Activated naive CD4-positive, alpha-beta T cell (primary cell): Measurements from ENCODE around the gene TMEM87A.

ENCODE experiments used
- DNase-seq, 4 experiments: peaks; one replicate each; lab custom pipeline; 2025; lab: John Stamatoyannopoulos, UW

Gene TMEM87A

DNA sequence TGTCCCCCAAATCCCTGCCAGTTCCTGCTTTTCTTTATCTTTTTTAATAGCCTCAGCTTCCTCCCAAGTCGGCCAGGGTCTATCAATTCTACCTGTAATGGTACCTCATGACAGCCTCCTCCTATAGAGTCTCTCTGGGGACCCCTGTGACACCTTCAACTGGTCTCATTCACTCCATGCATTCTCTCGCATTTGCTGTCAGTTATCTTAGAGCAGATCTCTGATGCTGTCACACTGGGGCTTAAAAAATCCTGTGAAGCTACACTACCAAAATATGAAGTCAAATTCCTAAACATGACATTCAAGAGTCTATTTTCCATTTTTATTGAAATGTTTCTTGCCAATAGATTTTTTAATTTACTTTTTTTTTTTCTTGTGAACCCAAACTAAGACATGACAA is 70.6 kb downstream of the TMEM87A start:
- DNase-seq, result no peak

DNA sequence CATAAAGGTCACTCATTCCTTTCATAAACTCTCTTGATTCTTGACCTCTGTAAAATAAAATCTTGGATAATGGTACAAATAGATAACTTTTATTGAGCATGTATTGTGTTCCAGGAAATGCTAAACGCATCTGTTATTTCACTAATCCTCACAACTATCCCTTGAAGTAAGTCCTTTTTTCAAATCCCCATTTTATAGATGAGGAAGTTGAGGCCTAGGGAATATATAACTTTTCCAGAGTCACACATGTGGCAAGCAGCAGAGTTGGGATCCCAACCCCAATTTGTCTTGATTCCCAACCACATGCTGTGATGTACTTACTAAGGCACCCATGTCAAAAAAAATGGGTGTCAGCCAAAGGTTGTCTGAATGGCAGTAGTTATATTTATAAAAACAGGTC is 71.4 kb downstream of the TMEM87A start:
- DNase-seq, result no peak

GRCh38 chr15:42199126-42199525 is 74.1 kb downstream of the TMEM87A start:
- DNase-seq, result no peak

DNA sequence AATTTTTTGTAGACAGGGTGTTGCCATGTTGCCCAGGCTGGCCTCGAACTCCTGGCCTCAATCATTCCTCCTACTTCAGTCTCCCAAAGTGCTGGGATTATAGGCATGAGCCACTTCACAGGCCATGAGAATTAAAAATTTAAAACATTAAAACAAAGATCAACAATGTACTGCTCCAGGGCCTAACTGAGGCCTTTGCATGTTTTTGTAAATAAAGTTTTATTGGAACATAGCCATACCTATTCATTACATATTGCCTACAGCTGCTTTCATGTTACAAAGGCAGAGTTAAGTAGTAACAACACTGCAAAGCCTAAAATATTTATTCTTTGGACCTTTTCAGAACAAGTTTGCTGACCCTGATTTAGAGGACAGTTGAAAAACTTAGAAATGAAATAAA is 74.7 kb downstream of the TMEM87A start:
- DNase-seq, result no peak

DNA sequence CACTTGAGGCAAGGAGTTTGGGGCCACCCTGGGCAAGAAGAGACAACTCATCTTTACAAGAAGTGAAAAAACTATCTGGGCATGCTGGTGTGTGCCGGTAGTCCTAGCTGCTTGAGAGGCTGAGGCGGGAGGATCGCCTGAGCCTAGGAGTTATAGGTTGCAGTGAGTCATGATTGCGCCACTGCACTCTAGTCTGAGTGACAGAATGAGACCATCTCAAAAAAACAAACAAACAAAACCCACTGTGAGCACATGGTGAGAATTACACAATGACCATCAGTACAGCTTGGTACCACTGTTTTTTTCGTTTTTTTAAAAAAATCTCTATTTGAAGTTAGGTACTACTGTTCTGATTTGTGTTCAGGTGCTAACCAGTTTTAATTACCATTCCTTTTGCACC is 78.7 kb downstream of the TMEM87A start:
- no peak for DNase-seq

- no peak for DNase-seq
Observed at GRCh38 chr15:42193383-42193782, 79.8 kb downstream of the TMEM87A start.

DNA sequence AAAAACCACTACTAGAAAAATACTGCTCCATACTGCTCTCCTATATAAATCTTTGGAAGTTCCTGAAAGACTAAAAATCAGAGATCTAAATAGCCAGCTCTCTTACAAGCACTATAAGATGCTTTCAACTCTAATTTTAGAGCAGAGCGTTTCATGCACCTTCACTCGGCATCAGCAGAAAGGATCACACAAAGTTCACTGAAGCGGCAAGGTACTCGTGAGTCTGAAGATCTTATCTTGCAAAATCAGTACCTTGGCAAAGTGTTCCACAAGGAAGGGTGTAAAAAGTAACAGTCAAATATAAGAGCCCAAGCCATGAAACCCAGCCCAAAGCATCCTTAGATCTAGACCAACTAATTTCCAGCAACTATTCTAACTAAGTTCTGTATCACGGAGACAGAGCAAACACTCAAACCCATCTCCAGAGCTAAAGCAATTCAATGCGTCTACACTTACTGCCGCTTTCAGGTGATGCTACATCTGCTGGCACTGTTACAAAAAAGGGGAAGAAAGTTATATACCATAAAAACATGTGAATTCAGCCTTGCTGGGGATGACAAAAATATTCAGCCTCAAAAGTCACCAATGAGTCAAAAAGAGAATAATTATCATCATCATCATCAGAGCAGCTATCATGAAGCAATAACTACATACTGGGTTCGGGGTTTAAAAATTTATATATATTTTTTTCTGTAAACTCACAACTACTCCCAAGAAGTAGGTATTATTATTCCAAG is 81.5 kb downstream of the TMEM87A start:
- no peak for DNase-seq

- no peak for DNase-seq
Observed at GRCh38 chr15:42190370-42190769, 82.9 kb downstream of the TMEM87A start.

GRCh38 chr15:42185801-42186200 is 87.4 kb downstream of the TMEM87A start:
- DNase-seq, result no peak

DNA sequence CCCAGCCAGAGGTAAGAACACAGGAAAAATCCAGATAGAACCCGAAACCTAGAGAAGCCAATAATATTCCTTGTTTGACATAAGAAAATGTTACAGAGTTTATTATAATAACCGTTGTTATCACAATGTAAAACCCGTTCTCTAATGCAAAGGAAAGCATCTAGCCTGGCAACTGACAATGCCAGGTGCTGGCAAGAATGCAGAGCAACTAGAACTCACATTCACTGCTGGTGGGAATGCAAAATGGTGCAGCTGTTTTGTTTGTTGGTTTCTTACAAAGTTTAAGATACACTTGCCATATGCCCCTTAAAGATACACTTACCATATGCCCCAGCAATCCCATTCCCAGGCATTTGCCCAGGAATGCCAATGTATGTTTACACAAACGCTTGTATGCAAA is 88.5 kb downstream of the TMEM87A start:
- DNase-seq, result no peak

GRCh38 chr15:42184296-42184695 is 88.9 kb downstream of the TMEM87A start:
- DNase-seq, result no peak

GRCh38 chr15:42182961-42183360 is 90.3 kb downstream of the TMEM87A start:
- DNase-seq, result no peak

DNA sequence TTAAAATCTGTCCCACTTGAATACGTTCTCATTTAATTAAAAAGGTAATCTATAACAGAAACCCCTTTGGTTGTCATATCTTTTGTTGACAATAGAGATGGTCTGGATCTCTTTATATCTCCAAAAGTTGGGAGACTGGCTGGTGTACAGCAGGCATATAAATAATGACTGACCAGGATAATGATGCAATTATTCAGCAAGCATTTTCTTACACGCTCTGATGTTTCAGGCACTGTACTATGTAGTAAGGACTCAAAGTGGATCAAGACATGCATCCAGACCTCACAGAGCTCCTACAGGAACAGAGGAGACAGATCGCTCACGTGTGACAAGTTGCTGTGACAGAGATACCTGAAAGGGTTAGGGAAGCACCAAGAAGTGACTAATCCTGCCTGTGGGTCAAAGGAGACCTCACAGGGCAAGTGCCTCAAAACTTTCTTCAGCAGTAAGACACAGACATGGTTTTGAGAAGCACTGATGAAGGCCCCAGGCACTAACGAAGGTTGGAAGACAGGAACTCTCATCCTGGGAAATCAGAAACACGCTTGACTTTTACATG is 90.8 kb downstream of the TMEM87A start:
- no peak for DNase-seq

GRCh38 chr15:42178056-42178455 is 95.2 kb downstream of the TMEM87A start:
- DNase-seq, result no peak

- DNase-seq, result no peak
Observed at GRCh38 chr15:42175671-42176070, 97.6 kb downstream of the TMEM87A start.

- no peak for DNase-seq
Observed at GRCh38 chr15:42172475-42172874, 100.8 kb downstream of the TMEM87A start.

GRCh38 chr15:42171795-42172194 is 101.4 kb downstream of the TMEM87A start:
- DNase-seq, result no peak

- no peak for DNase-seq
Observed at GRCh38 chr15:42171122-42171521, 102.1 kb downstream of the TMEM87A start.

DNA sequence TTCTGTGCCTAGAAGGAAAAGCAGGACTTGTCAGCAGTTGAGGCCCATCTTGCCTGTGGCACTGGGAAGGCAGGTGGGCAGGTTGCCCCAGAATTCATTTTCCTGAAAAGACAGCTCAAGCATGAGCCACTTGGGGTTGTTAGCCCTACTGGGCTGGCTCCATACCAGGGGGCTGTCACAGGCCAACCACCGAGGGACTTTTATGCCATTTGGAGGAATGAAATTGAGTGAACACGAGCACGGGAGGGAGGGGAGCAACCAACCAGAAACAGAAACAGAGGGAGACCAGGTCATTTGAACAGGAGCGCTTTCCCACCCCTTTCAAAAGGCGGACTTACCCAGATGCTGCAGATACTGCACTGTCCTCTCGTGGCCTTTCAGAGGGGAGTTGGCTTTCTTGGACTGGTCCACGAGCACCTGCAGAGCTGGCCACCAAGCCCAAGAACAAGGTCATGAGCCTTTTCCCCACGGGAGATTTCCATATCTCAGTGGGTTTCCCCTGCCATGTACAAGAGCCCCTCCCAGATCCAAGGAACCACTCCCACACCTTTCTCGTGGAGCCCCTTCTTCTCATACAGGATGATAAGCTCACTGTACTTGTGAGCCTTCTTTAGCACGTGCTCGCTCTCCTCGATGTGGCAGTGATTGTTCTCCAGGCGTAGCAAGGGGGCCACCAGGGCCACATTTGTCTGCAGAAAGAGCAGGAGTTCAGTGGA is 106.8 kb downstream of the TMEM87A start:
- no peak for DNase-seq

GRCh38 chr15:42165106-42165505 is 108.1 kb downstream of the TMEM87A start:
- DNase-seq, result no peak

GRCh38 chr15:42163947-42164550 is 109.2 kb downstream of the TMEM87A start:
- no peak for DNase-seq

GRCh38 chr15:42163291-42163690 is 109.9 kb downstream of the TMEM87A start:
- DNase-seq, result no peak
